GM21423 (cell line): ENCODE data around the gene C10orf90.

Experiments used
- ATAC-seq: cut with Tn5 transposase; IDR thresholded peaks from one replicate; pipeline ENCODE4 v1.9.1; 2021; ENCODE audit warnings: mild to moderate bottlenecking, moderate library complexity; ENCODE audit not compliant: unreplicated experiment

Gene C10orf90

DNA sequence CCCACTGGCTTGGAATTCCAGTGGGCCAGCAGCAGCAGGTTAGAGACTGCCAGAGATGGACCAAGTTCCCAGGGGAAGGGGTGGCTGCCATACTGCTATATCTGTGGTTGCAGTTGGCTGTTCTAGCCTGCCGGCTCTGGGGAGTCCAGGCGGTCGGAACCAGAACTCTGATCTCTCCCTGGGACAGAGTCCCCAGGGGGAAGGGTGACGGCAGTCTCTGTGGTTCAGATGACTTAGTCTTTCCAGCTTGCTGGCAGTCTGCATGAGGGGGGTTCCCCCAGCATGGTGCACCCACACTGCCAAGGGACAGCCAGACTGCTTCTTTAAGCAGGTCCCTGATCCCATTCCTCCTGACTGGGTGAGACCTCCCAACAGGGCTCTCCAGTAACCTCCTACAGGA lies 82.5 kb downstream of the C10orf90 start:
- ATAC-seq: no peak

DNA sequence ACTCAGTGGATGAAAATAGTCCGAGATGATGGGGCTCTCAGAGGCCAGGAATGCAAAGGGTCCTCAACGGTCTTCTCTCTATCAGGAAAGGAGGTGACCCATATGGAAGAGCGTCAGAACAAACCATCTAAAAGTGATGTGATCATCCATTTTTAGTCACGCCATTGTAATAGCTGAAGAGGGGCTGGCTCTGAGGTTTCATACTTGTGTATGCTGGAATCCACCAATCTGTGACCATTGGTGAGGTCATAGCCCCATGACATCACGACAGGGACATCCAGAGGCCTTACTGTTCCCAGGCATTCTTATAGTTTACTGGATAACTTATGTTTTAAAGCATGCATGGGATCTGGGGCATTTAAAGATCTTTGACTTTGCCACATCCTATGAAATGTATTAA lies 83.6 kb downstream of the C10orf90 start:
- no peak for ATAC-seq

DNA sequence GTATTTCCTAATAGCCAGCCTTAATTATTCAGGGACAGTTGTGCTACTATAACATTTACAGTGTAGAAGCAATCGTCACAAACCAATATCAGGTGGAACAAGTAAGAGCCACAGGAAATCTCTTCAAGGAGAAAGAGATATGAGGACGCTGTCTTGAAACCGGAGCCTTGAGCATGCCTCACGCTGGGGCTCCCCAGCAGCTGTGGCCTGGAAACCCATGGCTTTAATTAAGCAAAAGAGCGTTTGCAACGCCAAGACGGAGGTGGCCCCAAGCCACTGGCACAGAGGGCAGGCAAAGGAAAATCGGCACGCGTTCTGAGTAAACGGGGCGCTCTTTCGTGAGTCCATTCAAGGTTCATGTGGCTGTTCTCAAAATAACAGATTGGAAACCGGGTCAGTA lies 84.4 kb downstream of the C10orf90 start:
- no peak for ATAC-seq

DNA sequence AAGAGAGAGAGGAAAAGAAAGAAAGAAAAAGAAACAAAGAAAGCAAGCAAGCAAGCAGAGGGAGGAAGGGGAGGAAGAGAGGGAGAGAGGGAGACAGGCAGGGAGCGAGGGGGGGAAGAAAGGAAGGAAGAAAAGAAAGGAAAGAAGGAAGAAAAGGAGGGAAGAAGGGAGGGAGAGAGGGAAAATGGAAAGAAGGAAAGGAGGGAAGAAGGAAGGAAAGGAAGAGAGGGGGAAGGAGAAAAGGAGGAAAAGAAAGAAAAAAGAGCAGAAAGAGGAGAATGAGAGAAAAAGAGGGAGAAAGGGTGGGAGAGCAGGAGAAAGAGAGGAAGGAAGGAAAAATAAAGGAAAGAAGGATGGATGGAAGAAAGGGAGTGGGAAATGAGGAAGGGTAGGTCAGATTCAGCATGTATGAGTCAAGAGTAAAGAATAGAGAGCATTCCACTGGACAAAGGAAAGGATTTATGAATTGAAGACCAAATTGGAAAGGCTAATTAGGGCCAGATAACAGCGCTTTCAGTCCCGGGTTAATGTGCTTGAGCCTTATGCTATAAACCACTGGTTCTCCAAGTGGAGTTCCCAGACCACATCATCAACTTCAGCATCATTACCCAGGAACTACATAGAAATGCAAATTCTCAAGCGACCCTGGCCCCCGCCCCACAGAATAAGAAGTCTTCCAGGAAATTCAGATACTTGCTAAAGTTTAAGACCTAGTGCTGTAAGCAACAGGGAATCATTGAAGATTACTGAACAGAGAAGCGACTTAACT lies 85.1 kb downstream of the C10orf90 start:
- ATAC-seq: no peak

DNA sequence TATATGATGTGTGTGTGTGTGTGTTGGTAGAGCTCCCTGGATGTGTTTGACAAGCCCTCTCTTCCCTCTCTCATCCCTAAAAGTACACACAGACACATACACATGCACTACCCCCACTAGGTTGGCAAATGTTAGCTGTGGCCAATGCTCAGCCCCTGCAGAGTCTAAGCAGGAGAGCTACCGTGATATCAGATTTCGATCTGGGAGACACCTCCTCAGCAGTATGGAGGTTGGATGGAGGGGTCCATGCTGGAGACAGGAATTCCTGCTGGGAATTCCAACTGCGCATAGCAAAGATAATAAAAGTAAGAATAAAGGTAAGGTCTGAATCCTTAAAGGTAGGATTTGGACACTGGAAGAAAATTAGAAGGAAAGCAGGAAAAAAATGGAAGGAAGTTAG lies 85.7 kb downstream of the C10orf90 start:
- no peak for ATAC-seq

DNA sequence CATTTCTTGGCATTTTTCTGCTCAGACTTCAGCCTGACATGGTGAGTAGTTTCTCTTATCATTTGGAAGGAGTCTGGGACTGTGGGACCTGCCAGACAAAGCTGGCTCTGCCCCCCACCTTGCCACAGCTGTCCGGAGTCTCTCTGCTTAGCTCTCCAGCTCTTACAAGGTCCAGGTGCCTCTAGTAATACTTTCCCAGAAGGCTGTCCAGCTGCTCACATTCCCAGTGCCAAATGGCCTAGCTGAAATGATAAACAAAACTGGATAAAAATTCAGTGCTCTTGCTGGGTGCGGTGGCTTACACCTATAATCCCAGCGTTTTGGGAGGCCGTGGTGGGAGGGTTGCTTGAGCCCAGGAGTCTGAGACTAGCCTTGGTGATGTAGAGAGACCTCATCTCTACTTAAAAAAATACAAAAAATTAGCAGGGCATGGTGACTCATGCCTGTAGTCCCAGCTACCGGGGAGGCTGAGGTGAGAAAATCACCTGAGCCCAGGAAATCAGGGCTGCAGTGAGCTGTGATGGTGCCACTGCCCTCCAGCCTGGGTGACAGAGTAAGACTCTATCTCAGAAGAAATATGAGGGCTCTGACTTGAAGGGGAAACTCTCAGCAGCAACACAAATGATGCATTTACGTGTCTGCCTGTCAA lies 86.8 kb downstream of the C10orf90 start:
- ATAC-seq: no peak

DNA sequence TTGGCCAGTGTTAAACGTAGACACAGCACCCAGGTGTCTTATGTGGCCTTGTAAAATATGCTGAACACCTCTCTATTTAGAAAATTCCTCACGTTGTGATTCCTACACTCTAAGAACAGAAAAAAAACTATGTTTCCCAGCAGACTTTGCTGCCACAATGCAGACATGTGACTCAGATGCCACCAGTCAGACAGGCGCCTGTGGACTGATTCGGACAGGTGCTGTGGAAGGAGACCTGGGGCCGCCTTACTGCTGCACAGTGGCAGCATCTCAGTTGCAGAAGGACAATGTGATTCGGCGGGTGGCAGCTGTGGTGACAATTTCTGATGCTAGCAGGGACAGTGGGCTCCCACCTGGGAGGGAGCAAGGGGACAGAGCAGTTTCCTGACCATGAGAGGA lies 88.8 kb downstream of the C10orf90 start:
- no peak for ATAC-seq

DNA sequence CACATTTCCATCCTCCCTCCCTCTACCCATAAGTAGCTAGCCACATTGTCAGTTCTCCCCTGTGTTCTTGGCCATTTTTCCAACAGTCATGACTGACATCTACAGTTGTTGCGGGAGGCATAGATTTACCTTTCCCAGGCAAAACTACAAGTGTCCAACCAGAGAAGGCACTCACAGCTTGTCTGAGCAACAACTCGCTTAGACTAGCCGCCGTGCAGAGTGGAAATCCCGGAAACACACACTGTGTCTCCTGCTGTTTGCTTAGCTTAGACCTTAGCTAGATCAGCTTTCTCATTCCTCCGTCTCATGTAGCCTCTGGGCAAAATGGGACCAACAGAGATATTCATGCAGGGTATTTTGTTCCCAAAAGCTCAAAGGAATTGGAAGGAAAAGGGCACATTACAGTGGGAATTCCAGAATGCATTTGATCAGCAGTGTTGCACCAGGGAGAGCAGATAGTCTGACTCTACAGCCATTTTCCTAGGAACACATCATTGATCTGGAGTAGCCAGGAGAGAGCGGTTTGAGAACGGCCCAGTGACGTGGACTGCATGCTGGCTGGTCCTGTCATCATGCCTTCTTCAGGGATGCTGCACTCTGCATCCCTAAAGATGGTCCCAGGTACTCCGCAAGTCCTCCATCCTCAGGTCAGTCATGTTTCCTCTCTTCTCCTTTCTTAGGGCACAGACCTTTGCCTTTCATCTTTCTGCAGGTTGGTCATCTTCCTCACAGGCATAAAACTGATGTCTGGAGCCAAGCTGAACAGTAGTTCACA lies 89.4 kb downstream of the C10orf90 start:
- no peak for ATAC-seq

DNA sequence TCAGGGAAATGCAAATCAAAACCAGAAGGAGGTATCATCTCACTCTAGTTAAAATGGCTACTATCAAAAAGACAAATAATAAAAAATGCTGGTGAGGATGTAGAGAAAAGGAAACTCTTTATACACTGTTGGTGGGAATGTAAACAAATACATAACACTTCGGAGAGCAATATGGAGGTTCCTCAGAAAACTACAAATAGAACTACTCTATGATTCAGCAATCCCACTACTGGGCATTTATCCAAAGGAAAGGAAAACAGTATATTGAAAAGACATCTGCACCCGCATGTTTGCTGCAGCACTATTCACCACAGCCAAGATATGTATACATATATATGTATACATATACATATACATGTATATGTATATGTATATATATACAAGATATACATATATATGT lies 94.2 kb downstream of the C10orf90 start:
- no peak for ATAC-seq

DNA sequence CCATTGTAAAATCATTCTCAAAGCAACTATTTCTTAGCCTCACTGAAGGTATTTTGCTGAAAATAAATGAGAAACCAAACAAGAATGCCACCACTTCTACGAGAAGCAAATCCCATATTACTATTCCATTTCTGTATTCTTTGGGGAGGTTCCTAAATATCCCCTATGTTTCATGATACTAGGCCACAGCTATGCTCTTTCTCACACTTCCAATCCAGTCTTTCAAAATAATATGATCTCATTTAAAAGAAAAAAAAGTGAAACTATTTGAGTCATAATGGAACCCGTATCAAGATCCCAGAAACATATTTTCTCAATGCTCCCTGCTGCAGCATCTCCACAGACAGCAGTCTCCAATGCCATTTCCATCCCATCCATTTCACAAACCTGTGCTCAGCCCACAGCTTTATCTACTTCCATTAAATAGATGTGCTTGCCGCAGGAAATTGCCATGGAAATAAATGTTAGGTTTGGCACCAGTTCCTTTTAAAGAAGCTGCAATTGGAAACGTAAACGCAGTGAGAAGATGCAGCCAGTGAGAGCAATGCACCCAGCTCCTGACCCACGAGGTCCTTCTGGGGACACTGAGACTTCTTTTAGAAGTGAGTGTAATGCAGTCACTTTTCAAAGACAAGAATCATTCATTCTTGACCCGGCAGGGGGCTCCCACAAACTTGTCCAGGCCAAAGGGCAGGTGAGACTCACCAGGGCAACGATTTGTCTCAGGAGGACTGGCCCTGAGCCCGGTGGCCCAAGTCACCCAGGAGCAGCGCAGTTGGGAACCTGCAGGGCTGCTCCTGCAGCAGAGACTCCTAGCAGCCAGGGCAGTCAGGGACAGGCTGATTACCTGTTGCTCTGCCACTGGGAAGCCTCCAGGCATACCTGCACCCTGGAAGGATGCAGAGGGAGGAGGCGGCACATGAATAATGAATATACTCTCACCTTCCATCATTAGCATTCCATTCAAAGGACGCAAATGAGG lies 99.6 kb downstream of the C10orf90 start:
- ATAC-seq: no peak

DNA sequence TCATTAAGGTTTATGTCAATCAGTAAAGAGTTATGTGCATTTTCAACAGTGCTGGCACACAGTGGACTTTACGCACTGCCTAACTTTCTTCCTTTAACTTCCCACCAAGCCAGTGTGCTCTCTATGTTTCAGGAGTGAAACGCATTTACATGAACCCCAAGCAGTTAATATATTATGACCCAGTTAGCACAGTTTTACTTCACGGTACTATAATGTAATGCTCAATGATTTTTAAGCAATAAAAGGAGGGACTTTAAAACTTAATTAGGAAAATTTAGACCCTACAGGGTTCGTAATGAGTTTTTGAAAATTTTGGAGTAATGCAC lies 100.3 kb downstream of the C10orf90 start:
- no peak for ATAC-seq

DNA sequence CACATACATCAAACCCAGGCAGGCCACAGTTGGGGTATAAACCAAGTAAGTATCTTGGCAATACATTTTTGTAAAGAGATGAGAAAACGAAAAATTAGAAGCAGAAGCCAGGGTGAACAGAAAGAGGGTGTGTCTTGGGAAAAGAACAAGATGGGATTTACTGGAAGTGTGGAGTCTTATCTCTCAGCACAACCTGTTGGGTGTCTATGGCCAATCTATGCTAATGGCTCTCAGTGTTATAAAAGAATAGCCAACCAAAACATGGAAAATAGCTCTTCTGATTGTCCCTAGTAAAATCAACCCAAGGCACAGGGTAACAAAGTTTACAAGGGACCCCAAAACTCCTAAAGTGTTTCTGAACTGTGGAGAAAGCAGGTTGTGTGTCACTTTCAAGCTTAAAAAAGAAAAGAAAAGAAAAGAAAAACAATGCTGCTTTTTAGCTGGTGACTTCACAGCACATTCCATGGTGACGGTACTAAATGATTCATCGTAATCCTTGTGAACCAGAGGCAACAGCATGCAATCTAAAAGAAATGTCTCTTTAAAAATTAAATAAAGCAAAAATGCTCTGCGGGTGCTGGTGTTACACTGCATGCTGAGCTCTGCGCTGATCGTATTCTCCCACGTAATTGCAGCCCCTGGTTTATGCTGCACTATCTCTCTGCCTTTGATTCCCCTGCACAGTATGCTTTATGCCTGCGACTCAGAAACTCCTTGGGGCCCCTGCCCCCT lies 100.8 kb downstream of the C10orf90 start:
- ATAC-seq: no peak

DNA sequence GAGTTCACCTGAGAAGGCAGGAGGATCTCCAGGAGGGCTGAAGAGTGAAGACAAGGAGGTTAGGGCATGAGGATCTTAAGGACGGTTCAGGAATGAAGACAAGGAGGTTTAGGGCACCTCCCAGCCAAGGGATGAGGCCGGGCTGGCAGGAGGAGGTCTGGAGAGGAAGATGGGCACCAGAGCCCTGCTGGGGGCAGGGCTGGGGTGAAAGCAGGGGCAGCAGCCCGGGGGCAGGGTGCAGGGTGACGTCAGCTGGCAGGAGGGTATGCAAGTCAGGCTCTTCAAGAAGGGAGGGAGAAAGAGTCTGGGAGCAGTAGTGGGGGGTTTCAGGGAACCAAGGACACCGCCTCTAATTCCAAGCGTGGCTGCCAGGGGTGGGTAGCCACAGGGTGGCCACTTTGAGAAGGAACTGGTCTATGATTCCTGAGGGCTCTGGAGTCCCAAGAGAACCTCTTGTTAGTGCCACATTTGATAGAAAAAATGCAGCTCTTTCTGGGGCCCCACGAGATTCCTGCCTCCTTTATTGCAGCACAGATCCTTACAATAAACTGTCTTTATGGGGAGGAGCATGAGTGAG lies 101.6 kb downstream of the C10orf90 start:
- ATAC-seq: no peak

DNA sequence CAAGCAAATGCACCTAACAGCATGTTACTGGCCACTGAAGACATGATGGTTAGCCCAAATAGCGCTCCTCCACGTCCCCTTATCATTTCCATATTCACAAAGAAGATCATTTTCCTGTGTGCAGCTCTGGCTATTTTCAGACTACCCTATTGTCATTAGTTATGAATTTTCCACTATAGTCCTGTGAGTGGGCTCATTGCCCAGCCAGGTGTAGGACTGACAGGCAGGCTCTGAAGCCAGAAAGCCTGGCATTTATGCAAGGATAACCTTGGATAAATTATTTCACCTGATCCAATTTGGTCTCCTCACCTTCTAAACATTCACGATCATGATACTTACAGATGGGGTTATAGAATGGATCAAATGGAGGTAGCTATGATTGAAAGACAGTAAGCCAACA lies 104.6 kb downstream of the C10orf90 start:
- ATAC-seq: no peak

DNA sequence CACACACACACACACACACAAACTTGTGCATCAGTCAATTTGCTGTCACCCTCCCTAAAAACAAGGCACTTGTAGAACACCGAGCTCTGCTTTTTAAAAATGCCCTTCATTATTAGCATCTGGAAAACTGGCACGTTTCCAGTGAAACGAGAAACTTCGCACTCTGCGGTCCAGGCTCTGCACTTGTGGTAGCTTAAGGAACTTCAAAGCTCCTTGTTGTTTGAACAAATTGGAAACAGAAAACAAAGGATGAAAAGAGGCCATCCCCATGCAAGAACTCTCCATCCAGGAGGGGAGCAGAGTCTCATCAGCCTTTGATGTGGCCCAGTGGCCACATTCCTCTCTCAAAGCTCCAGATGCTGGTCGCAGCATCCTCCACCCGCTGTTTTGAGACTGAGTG lies 105.1 kb downstream of the C10orf90 start:
- no peak for ATAC-seq

DNA sequence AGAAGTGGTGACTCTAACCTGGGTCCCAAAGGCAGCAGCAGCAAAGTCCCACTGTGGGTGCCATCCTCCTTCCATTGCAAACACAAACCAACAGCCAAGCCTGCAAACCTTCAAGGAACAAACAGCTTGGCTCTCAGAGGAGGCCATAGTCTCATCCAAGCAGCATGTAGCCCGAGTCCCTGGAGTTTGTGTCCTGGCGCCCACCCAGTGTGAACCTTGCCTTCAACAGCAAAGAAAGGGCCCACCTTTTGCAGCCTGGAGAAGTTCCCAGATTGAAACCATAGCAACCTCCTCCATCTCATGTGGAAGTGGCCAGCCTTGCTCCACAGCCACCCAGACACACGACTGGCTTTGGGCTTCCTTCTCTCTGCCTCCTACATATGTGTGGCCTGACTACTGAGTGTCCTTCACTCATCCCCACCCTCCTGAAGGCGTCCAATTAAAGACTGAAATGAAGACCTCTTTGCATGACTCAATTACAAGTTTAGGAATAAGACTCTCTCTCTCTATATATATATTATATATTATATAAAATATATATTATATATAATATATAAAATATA lies 106.1 kb downstream of the C10orf90 start:
- no peak for ATAC-seq

DNA sequence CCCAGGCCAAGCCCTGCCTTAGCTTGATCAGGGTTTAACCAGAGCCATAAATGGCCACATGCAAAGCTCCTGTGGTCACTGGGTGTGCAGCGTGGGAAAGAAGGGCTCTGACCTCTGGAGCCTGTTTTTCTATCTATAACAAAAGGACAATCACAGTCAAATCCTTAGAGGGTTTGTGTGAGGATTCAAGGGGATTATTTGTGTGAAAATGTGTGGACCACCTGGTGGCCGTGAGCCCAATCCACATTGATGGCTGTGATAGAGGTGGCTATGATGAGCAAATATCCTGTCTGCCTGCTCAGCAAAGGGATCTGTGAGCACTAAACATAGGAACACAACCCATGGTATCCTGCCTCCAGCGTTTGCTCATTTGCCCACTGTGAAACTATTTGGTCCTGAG lies 107.1 kb downstream of the C10orf90 start:
- ATAC-seq: no peak

DNA sequence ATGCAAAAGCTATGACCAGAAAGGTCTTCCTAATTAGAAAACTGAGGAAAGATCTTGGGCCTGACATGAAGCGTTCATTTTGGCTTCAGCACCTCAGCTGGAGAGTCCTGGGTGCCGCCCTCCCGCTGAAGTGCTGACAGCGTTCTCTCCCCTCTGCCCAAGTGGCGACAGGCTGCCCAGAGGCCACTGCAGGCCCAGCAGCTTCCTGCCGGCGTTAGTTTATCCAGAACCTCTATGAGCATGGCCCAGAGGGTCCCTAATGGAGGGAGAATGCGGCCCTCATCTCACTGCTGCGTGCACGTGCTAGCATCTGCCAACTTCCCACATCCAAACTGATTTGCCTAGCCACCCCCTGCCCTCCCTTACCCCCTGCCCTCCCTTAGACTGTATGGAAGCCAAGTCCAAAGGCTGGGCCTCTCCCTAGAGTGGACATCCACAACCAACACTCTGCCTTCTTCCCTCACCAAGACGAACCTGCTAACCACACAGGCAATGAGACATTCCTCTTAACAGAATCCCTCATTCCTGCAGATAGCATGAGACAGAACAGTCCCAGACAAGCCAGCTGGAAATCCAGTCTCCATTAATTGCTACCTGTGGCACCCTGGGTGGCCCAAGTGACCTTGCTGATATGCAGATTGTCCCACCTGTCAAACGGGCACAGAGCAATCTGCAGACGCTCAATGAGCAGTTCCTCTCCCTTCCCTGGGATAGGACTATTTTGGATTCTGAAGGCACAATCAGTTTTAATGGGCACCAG lies 108.4 kb downstream of the C10orf90 start:
- ATAC-seq: no peak
